ENCODE data around the gene SAMD14.

DNA sequence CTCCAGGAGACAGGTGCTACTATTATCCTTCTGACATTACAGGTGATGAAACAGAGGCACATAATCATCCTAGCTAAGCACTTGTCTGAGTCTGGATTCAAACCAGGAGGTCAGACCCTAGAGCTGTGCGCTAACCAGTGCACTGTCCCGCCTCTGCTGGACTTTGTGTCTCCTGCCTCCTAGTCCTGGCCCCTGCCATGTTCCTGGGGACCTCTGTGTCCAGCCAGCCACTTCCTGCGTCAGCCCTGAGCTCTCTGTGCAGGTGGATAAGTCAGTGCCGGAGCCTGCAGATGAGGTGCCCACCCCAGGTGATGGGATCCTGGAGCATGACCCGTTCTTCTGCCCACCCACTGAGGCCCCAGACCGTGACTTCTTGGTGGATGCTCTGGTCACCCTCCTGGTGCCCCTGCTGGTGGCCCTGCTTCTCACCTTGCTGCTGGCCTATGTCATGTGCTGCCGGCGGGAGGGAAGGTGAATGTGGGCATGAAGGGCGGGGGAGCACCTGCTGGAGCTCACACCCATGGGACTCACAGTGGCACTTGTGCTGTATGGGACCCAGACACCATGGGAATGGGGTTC, 40.0 kb upstream of the SAMD14 start:
- no peak for TF ChIP-seq POLR2AphosphoS5 (IDR thresholded peaks at IDR 0.05)
- TF ChIP-seq, protein P1, sequence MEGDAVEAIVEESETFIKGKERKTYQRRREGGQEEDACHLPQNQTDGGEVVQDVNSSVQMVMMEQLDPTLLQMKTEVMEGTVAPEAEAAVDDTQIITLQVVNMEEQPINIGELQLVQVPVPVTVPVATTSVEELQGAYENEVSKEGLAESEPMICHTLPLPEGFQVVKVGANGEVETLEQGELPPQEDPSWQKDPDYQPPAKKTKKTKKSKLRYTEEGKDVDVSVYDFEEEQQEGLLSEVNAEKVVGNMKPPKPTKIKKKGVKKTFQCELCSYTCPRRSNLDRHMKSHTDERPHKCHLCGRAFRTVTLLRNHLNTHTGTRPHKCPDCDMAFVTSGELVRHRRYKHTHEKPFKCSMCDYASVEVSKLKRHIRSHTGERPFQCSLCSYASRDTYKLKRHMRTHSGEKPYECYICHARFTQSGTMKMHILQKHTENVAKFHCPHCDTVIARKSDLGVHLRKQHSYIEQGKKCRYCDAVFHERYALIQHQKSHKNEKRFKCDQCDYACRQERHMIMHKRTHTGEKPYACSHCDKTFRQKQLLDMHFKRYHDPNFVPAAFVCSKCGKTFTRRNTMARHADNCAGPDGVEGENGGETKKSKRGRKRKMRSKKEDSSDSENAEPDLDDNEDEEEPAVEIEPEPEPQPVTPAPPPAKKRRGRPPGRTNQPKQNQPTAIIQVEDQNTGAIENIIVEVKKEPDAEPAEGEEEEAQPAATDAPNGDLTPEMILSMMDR (IDR thresholded peaks at IDR 0.05): no peak
- TF ChIP-seq EP300 (IDR thresholded peaks at IDR 0.05): no peak

Data from upper lobe of left lung (tissue), 4 donors.